Frontal cortex (tissue), 4 donors: ENCODE measurements around the gene BICDL2. TPM values are rescaled to one million over a fixed set of nuclear protein-coding genes. Genes with fewer than 3 reads are reported as not detected.

Source experiments
- DNase-seq, 2 donors: peaks; one replicate each; pipeline ENCODE4 v3.0.0; 2012; ENCODE audit warnings: low spot score in 2 of 2
- FAIRE-seq: peaks from 2 replicates; lab custom pipeline; 2012; peaks lifted over from hg19 to GRCh38; lab: Jason Lieb, UNC
- total RNA-seq: library from RNA; depleted of rRNA; stranded (reverse); fragments of >200 nt; gene quantifications from one replicate; pipeline ENCODE4 v1.2.3, GENCODE V29; 2014
- donor health status: control.
- donor health status: control.
- donor health status: control.

The BICDL2 gene
- total RNA-seq, 1 donor from 2014 or later: not detected

DNA sequence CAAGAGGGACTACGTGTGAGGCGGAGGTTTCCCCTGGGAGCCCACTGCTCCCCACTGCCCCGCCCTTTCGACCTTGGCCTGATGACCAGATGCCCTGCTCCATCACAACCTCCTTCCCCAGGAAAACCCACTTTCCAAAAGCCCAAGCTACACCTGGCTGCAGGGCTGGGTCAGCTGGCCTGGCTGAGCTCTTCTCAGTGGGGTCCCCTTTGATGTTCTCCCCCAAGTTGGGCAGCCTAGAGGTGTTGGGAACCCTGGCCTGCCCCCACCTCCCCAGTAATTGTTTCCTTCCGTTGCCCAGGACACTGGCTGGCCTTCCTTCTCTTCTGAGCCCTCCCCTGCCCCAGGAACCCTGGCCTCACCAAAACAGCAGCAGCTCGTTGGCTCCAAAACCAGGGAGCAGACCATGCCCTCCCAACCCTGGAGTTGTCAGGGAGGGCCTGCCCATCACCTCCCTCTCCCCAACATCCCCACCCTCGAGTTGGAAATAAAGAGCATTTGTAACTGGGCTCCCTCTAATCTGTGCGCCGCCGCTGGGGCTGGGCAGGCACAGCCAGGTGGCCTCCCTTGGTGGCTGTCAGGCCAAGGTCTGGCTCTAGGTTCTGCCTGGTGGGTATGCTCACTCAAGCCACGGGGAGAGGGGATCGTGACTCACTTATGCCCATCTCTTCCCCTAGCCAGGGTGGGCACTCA, 22.6 kb downstream of the BICDL2 start:
- FAIRE-seq (no peak), DNase-seq (no peak)

DNA sequence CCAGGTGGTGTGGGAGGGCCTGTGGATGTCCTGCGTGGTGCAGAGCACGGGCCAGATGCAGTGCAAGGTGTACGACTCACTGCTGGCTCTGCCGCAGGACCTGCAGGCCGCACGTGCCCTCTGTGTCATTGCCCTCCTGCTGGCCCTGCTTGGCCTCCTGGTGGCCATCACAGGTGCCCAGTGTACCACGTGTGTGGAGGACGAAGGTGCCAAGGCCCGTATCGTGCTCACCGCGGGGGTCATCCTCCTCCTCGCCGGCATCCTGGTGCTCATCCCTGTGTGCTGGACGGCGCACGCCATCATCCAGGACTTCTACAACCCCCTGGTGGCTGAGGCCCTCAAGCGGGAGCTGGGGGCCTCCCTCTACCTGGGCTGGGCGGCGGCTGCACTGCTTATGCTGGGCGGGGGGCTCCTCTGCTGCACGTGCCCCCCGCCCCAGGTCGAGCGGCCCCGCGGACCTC, 23.2 kb downstream of the BICDL2 start:
- no peak for DNase-seq
- FAIRE-seq: no peak

DNA sequence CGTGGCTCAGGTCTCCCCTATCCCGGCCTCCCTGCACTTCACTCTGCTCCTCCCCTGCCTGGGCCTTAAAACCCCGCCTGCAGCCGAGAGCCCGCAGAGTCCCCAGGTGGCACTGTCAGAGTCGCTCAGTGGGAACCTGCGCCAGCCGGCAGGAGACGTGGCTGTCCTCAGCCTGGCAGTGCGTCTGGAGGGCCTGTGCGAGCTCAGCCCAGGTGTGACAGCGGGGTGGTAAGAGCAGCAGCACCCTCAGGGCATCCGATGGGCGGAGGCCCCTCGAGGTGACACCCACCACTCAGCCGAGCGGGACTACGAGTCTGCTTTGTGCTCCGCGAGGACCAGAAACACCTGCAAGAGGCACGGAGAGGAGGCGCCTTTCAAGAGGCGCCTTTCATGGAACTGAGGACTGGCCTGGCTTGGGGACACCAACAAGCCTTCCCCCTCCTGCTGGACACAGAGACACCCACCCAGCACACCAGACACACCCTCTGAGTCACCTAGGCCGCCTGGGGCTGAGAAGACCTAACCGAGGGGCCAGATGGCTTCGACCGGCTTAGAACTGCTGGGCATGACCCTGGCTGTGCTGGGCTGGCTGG, 23.8 kb downstream of the BICDL2 start, which contains the start of gene CLDN9:
CLDN9 (plus strand) TSS at position 96 of the 593 bp plus-strand sequence; CDS start at position 536, 440 bp downstream.
- no peak for DNase-seq
- no peak for FAIRE-seq

DNA sequence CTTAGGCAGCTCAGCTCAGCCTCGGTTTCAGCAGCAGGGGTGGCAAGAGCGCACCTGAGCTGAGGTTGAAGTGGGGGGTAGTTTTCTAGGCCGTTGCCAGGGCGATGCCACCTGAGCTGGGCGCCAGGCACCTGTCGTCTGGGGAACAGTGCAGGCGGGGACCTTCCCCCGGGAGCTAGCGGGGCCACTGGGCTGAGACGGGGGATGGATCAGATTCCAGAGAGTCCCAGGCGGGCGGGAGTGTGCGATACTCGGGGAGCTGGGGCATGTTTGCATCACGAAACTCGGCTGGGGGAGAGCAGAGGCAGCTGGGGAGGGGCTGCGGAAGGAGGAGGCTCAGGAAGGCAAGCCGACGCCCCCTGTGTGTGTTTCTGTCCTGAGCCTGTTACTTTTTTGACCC, 24.5 kb downstream of the BICDL2 start:
- FAIRE-seq: no peak
- no peak for DNase-seq

DNA sequence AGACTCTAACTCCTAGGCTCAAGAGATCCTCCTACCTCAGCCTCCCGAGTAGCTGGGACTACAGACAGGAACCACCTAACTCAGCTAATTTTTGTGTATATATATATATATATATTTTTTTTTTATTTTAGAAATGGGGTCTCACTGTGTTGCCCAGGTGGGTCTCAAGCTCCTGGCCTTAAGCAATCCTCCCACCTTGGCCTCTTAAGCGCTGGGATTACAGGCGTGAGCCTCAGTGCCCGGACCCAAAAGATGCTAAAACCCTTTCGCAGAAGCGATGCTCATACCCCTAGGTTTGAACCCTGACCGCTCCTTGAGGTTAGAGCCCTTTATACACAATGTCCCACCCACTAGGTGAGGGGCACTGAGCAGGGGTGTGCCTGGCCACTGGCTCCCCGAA, 26.2 kb downstream of the BICDL2 start:
- FAIRE-seq (no peak), DNase-seq (no peak)

DNA sequence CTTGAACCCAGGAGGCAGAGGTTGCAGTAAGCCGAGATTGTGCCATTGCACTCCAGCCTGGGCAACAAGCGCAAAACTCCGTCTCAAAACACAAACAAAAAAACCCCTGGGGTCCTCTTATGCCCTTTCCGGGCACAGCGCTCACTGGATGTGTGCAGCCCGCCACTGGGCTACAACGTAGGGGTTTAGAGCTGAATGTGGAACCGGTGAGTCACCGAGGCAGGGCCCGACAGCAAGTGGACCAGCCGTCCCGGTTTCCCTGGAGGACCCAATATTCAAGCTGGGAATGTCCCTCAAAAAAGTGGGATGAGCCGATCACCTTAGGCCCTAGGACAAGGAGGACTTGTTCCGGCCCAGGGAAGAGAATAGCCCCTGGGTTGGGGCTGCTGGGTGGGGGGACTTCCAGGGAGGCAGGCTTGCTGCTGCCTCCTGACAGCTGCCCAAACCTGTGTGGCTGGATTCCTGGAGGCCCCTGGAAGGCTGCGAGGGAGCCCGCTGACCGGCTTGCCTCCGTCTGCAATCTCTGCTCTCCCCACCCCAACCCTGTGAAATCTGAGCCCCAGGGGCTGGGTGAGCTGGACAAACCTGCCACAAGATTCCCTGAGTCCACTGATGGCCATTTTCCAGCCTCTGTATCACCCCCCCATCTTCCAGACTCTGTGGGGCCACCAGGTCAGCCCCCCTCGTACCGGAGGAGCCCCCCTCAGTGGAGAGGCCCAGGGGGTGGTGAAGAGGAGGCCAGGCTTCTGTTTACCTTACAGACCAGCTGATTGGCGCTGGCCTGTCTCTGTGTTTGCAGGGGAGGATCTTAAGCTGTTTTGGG, 27.0 kb downstream of the BICDL2 start:
- FAIRE-seq (no peak), DNase-seq (no peak)

DNA sequence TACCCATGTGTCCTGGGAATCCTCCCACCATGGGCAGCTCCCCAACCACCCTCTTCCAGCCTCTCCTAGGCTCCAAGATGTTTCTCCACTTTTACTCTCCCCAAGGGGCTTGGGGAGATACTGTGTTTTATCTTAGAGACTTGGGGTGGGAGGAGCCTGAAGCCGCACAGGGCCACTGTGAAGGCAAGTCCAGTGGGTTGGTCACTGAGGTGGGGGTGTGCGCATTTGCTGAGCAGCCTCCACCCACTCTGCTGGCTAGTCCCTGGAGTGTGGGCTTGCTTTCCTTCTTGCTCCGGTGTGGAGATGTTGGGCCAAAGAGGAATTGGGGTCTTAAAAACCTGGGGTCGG, 28.1 kb downstream of the BICDL2 start:
- FAIRE-seq (no peak), DNase-seq (no peak)

DNA sequence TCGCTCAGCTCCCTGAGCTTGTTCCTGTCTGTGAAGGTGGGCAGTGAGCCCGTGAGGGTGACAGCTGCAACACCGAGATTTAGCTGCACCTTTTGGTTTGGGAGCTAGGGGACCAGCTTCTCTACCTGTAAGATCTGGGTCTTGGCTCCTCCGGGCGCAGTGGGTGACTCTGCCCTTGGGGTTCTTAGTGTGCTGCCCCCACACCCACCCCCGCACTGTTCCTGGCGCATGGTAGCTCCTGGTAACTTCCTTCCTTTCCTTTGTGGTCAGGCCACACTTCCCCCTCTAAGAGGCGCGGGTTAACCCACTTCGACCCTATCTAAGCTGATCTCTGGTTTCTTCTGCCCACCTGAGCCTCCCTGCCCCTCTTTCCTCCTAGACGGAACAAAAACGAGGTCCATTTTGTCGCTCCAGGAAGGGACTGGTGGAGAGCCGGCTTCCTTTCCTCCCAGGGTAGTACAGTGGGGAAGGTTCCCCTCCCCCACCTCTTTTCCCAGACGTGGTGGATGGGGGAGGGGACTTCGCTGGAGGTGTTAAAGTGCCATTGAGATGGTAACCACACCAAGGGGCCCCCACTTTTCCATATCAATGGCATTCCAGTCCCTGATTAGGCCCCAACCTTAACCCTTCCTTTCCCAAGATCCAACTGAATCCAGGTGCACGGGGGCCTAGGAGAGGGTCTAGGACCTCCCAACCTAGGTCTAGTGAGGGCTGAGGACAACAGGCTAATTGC, 28.6 kb downstream of the BICDL2 start:
- FAIRE-seq: no peak
- DNase-seq: no peak

DNA sequence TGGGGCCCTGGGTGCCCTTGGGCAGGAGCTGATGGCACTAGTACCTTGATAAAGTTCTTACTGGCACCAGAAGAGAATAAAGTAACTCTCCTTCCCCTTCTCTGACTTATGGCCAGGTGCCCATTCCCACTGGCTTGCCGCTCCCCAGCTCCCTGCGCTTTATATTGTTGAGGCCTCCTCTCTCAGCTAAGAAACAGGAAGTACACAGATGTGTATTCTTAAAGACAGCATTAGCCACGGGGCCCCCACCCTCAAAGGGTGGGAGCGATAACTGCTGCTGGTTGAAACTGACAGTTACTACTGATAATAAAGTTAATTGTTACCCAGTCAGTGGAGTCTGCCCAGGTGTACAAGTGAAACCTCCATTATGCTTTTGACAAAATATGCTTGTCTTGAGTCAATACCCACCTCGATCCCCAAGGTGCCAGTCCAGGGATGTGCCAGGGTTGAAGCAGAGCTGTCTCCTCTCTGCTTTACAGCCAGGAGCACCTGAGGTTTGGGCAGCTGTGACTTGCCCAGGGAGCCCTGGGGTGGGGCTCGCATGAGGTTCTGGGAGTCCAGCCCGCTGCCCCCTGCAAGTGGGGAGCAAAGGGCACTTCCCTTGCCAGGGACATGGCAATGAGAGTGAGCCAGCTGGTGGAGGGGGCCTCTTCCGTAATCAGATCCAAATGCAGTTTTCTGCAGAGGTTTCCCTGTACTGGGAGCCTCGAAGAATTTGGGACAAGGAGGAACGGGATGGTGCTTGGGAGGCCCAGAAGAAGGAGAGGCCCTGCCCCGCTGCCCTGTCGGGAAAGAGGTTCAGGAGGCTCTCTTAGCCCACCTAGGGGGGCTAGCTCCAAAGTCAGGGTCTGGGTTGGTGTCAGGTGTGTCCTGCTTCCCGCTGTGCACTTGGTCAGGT, 29.4 kb downstream of the BICDL2 start:
- DNase-seq (no peak), FAIRE-seq (no peak)

DNA sequence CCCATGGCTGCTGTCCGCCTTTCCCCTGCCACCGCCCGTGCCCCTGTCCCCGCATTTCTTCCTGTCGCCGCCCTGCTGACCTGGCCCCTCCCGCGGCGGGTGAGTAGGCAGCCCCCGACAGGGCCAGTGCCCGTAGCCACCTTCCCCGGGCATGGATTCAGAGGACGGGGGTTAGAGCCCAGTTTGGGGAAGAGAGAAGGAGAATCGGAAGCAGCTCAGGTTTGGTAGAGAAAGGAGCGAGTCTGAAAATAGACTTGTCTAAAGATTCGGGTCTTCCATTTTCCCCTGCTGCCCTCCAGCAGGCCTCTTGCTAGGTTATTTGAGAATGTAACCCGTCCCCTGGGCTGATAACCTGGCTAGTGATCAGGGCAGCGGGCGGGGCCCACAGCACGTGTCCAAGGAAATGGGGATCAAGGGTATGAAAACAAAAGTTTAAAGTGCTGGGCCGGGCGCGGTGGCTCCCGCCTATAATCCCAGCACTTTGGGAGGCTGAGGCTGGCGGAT, 31.9 kb downstream of the BICDL2 start:
- FAIRE-seq: no peak
- no peak for DNase-seq

DNA sequence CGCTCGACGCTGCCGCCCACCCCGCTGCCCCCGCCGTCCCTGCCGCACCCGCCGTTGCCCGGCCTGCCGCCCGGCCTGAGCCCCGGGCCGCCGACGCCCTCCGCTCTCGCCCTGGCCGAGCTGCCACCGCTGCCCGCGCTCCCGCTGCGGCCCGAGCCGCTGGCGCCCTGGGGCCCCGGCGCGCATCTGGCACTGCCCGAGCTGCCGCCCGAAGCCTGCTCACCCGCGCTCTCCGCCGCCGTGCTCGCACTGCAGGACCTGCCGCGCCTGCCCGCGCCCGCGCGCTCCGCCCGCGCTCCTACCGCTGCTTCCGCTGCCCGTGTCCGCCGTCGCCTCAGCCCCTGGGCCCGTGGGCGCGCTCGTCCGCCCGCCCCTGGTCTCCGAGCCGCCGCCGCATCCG, 32.4 kb downstream of the BICDL2 start:
- FAIRE-seq: no peak
- no peak for DNase-seq

DNA sequence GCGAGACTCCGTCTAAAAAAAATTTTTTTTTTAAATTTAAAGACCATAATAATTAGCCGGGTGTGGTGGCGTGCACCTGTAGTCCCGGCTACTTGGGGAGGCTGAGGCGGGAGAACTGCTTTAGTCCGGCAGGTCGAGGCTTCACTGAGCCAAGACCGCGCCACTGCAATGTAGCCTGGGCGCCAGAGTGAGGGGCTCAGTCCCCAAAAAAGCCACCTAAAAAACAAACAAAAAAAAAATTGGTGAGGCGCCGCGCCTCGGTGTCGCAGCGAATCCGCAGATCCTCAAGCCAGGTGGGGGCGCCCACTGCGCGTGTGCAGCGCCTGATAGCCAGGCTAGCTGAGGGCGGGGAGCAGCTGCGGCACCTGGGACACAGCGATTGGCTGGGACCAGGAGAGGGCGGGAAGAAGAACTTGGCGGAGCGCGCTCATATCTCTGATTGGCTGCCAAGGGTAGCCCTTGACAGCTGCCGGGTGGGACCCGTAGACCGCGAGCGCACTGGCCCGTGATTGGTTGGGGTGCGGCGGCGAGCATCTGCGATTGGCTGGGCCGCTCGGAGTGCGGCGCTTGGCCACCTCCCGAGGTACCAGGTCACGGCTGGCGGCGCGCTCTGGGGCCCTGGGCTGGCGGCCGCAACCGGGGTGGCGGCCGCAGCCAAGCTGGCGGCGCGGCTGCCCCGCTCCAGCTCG, 33.0 kb downstream of the BICDL2 start:
- DNase-seq (peak; percentile 97 to 100), FAIRE-seq (peak; percentile 61)

DNA sequence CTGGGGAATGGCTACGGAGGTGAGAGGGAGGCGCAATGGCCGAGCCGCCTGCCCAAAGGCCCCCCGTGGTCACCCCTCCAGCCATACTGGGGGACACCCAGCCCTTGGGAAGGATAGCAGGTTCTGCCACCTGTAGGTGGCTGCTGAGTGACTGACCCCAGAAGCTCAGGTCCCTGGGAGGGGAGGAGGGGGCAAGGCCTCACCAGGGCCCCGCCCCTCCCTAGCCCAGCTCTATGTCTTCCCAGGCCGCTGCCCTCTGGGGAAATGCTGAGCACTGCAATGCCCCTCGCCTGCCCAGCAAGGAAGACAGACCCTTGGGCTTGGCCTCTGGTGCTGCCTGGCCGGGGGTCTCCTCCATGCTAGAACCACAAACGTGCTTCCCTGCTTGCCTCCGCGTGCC, 35.4 kb downstream of the BICDL2 start:
- no peak for FAIRE-seq
- no peak for DNase-seq

DNA sequence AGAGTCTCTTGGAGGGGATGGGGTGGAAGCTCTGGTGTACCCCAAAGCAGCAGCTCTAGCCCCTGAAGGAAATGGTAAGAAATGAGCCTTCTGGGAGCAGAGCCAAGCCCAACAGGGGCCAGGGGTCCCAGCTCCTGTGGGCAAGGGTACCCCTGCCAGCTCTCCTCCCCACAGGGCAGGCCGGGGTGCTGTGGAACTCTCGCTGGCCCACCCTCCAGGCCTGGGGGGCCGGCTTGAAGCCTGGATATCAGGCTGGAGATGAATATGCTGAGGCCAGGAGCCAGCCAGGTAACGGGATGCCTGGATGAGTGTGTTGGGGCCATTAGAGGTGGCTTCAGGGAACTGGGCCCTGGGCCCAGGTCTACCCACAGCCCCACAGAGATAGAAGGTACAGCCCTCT, 36.2 kb downstream of the BICDL2 start:
- FAIRE-seq: no peak
- DNase-seq: no peak

DNA sequence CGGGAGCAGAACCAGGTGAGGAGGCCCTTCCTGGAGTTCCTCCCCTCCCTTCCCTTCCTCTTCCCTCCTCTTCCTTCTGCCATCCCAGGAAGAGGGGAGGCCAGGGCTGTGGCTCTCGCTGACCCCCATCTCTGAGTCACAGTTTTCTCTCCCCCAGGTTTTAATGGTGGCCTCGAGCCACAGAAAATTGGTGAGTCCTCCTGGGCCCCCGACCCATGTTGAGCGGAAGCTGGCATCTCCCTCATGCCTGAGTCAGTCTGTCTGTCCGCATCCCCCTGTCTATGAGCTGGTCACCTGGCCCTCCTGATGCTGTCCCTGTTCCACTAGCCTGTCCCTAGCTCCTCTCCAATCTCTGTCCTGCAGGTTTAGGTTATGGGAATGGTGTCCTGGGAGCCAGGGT, 36.8 kb downstream of the BICDL2 start:
- no peak for FAIRE-seq
- no peak for DNase-seq

DNA sequence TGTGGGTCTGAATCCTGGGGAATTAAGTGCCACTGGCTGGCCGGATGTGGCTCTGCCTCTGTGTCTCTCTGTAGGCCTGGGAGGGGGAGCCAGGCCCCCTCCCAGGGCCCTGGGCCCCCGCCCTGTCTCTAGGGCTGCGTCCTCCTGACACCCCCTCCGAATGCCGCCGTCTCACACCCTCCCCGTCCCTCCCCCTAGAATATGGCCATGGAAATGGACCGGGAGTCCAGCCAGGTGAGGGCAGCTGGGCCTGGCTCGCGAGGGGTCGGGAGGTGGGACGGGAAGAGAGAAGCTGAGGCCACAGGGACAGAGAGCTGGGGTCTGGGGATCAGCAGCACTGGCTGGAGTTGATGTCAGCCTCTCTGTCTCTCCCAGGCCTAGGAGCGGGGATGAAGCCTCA, 40.4 kb downstream of the BICDL2 start:
- no peak for DNase-seq
- no peak for FAIRE-seq

DNA sequence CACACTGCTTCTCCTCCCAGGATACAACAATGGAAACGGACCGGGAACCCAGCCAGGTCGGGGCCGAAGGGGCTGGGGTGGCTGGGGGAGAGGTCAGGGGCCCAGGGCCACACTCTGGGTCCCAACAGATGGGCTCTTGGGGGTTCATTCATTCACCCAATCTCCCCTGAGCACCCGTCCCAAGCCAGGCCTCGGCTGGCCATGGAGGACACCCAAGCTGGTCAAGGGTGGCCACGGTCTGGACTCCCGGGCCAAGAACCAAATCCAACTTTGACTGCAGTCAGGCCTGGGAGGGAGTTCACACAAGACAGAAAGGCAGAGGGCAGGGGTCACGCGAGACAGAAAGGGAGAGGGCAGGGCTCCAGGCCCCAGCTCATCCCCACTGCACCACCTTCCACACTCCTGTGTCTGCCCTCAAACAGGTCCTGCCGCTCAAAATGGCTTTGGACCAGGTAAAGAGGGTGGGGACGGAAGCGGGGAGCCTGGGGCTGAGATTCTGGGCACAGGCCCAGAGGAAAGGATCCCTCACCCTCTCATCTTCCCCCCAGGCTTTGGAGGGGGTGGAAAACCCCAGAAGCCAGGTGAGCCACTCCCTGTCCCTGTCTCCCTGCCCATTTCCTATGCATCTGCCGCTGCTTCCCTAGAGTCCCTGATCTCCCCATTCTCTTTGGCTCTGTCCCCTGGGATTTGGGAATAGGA, 44.2 kb downstream of the BICDL2 start:
- FAIRE-seq: no peak

More for the DNA sequence above, 44.2 kb downstream of the BICDL2 start:
- DNase-seq: no peak
